PC-9 (cell line): ENCODE measurements around the gene TMCC2. TPM values are rescaled to one million over a fixed set of nuclear protein-coding genes. Genes with fewer than 3 reads are reported as not detected.

Source experiments
- BruUV-seq: library from RNA; stranded (reverse); fragments of 400-500 nt; replicated peaks from 2 replicates; lab custom pipeline; 2021; lab: Mats Ljungman, UMichigan
- CTCF ChIA-PET: fragments of 300-600 bp; sonication (Branson Sonifier 250); formaldehyde crosslinking; loops from one replicate; lab custom pipeline; 2022; ENCODE audit warnings: antibody characterized with exemption; lab: Charles Lee
- POLR2A ChIA-PET: fragments of 300-600 bp; sonication (Branson Sonifier 250); formaldehyde crosslinking; loops from one replicate; lab custom pipeline; 2022; ENCODE audit warnings: antibody characterized with exemption; ENCODE audit not compliant: unreplicated experiment; lab: Charles Lee
- DNase-seq, 2 experiments: peaks; one replicate each; pipeline versions ENCODE4 v3.0.0 to v3.0.0-alpha.2; 2015 to 2022; ENCODE audit warnings: mixed read lengths in 1 of 2
- H2AFZ ChIP-seq: fragments of 200-600 bp; sonication (generic); 2 replicates; pipeline ENCODE4 v1.8.1; 2017; ENCODE audit warnings: antibody characterized with exemption
- H3F3A ChIP-seq: fragments of 200-600 bp; sonication (generic); 2 replicates; pipeline ENCODE4 v1.8.1; 2017; ENCODE audit warnings: antibody characterized with exemption, mild to moderate bottlenecking, low read depth; ENCODE audit not compliant: insufficient read depth
- H3K27ac ChIP-seq: fragments of 200-600 bp; sonication (generic); 2 replicates; pipeline ENCODE4 v1.6.1; 2016; ENCODE audit warnings: mixed run types
- H3K27me3 ChIP-seq: fragments of 200-600 bp; sonication (generic); 2 replicates; pipeline ENCODE4 v1.6.1; 2016; ENCODE audit warnings: low read depth, mixed run types; ENCODE audit not compliant: insufficient read depth
- H3K36me3 ChIP-seq: fragments of 200-600 bp; sonication (generic); 2 replicates; pipeline ENCODE4 v1.6.1; 2016; ENCODE audit warnings: low read depth, mixed run types
- H3K4me1 ChIP-seq: fragments of 200-600 bp; sonication (generic); replicated peaks from 2 replicates; pipeline ENCODE4 v1.6.1; 2016; ENCODE audit warnings: mixed run types; ENCODE audit not compliant: insufficient read depth
- H3K4me2 ChIP-seq: fragments of 200-600 bp; sonication (generic); 2 replicates; pipeline ENCODE4 v1.6.1; 2017; ENCODE audit warnings: mixed run types
- H3K4me3 ChIP-seq: fragments of 200-600 bp; sonication (generic); 2 replicates; pipeline ENCODE4 v1.6.1; 2016; ENCODE audit warnings: mixed run types
- H3K79me2 ChIP-seq: fragments of 200-600 bp; sonication (generic); 2 replicates; pipeline ENCODE4 v1.6.1; 2017; ENCODE audit warnings: low read depth, mixed run types
- H3K9me2 ChIP-seq: fragments of 200-600 bp; sonication (generic); 2 replicates; pipeline ENCODE4 v1.8.1; 2017; ENCODE audit warnings: mild to moderate bottlenecking; ENCODE audit not compliant: insufficient read depth
- H3K9me3 ChIP-seq: fragments of 200-600 bp; sonication (generic); 2 replicates; pipeline ENCODE4 v1.8.1; 2016; ENCODE audit warnings: low read depth; ENCODE audit not compliant: insufficient read depth
- H4K20me1 ChIP-seq: fragments of 200-600 bp; sonication (generic); 2 replicates; pipeline ENCODE4 v1.8.1; 2017; ENCODE audit not compliant: insufficient read depth
- EZH2 ChIP-seq: fragments of 200-600 bp; sonication (generic); IDR thresholded peaks from 2 replicates; pipeline ENCODE4 v1.8.0; 2017; ENCODE audit warnings: antibody characterized with exemption, low read depth
- intact Hi-C: fragments of 100-400 bp; cut with micrococcal nuclease; formaldehyde crosslinking; loops from one replicate; pipeline ENCODE4 v1.10.0; 2022; ENCODE audit not compliant: unreplicated experiment
- total RNA-seq: library from RNA; stranded (reverse); gene quantifications from 2 replicates; pipeline ENCODE4 v1.2.3, GENCODE V29; 2021
- TF ChIP-seq, protein P1 (sequence below): fragments of 200-600 bp; sonication (generic); conservative IDR thresholded peaks from 2 replicates; pipeline ENCODE4 v1.6.1; 2017; ENCODE audit warnings: mixed run types, antibody characterized with exemption, mild to moderate bottlenecking, moderate library complexity

TMCC2 gene
- total RNA-seq, 1 experiment from 2014 or later, result 0.79 TPM

DNA sequence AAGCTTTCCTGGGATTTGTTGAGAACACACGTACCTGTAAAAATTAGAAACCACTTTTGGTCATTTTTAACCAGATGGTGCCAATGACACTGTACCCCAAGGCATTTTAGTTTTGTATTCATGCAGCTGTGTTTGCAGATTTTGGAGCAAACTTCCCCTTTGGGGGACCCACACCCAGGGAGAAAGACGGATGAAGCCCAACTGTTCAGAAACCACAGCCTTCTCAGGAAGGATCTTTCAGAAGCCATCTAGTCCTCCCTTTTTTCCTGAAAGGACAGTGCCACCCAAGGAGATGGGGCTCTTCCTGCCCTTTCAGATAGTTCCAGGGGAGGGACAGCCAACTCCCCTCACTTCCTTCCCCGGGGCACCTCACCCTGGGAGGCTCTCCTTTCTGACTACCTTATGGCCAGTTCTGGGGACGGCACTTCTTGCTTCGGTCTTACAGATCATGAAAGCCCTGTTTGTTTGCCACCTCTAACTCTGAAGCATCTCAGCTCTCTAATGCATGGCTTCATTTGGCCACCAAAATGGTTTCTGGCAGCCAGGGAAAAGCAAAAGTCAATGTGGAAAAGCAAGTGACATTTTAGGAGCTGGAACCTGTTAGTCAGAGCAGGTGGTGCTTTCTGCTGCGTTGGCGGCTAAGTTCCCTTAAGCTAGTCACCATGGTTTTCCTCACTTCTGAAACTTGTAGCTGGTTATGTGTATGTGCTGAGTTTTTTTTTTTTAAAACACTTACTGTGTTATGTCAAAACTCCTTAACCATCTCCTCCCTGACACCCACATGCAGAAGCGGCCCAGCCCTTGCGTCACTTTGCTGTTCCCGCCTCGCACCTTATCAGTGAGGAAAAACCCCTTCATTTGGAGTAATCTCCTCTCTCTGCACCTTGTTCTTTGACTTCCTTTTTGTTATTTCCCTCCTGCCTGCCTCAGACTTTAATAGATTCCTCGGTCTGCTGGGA, 10.1 kb downstream of the TMCC2 start:
- CTCF ChIA-PET, result interaction anchor here (0.7 kb wide), 1 partner anchor 32 kb away, joined by 3 read pairs; no protein-coding TSS in a partner anchor
- no TSS peak for BruUV-seq
- POLR2A ChIA-PET, result no interaction called here

DNA sequence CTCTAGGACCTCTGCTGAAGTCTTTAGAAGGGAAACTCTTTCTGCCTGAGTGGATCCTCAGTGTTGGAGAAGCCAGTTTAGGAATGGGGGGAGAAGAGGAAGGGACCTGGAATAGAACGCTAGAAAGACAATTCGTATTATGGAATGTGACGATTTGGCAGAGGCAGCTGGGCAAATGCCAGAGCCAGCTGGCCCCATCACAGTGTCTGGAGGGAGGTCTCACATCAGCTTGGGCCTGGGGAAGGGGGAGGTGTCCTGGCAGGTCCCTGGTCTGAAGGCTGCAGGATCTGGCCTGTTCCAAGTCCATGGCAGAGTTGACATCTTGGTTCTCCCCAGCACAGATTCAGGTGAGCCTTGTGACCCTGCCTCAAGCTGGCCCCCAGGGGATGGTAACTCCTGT, 11.3 kb downstream of the TMCC2 start:
- BruUV-seq, result no TSS peak
- no peaks in the 10 kb centered on the region for H4K20me1 ChIP-seq
- no peak overlapping the region for H3K4me3 ChIP-seq
- no peaks in the 10 kb centered on the region for H3K4me1 ChIP-seq
- no peaks in the 10 kb centered on the region for H3K9me3 ChIP-seq
- no peak overlapping the region for H3K27ac ChIP-seq
- no peak for TF ChIP-seq EZH2
- TF ChIP-seq, protein P1, sequence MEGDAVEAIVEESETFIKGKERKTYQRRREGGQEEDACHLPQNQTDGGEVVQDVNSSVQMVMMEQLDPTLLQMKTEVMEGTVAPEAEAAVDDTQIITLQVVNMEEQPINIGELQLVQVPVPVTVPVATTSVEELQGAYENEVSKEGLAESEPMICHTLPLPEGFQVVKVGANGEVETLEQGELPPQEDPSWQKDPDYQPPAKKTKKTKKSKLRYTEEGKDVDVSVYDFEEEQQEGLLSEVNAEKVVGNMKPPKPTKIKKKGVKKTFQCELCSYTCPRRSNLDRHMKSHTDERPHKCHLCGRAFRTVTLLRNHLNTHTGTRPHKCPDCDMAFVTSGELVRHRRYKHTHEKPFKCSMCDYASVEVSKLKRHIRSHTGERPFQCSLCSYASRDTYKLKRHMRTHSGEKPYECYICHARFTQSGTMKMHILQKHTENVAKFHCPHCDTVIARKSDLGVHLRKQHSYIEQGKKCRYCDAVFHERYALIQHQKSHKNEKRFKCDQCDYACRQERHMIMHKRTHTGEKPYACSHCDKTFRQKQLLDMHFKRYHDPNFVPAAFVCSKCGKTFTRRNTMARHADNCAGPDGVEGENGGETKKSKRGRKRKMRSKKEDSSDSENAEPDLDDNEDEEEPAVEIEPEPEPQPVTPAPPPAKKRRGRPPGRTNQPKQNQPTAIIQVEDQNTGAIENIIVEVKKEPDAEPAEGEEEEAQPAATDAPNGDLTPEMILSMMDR, result no peak
- H3K4me2 ChIP-seq, result no peak overlapping the region
- ChIA-PET POLR2A (no interaction called here), CTCF (interaction anchor here (0.5 to 0.6 kb wide), 2 partner anchors 12 to 88 kb away, joined by 3 read pairs; no protein-coding TSS in a partner anchor)
- no peaks in the 10 kb centered on the region for H3K9me2 ChIP-seq
- H3F3A ChIP-seq, result no peaks in the 10 kb centered on the region
- H3K79me2 ChIP-seq, result no peaks in the 10 kb centered on the region
- H3K27me3 ChIP-seq, result peaks cover 37% of the 10 kb centered on the region
- intact Hi-C loops, result no loop called here
- H2AFZ ChIP-seq, result no peak overlapping the region
- H3K36me3 ChIP-seq, result no peaks in the 10 kb centered on the region
- DNase-seq, result no peak

More for the DNA sequence above, 10.1 kb downstream of the TMCC2 start:
- TF ChIP-seq, protein P1, result no peak
- TF ChIP-seq EZH2, result no peak
- H3K36me3 ChIP-seq, result no peaks in the 10 kb centered on the region
- H4K20me1 ChIP-seq, result no peaks in the 10 kb centered on the region
- H3K4me2 ChIP-seq, result no peak overlapping the region
- no peak overlapping the region for H3K27ac ChIP-seq
- intact Hi-C loops, result no loop called here
- no peak overlapping the region for H3K4me3 ChIP-seq
- H3K27me3 ChIP-seq, result peaks cover 28% of the 10 kb centered on the region
- H3F3A ChIP-seq, result no peaks in the 10 kb centered on the region
- H2AFZ ChIP-seq, result no peak overlapping the region
- H3K79me2 ChIP-seq, result no peaks in the 10 kb centered on the region
- no peaks in the 10 kb centered on the region for H3K4me1 ChIP-seq
- no peak for DNase-seq
- H3K9me2 ChIP-seq, result no peaks in the 10 kb centered on the region
- H3K9me3 ChIP-seq, result no peaks in the 10 kb centered on the region

GRCh38 chr1:205240118-205240517, 12.4 kb downstream of the TMCC2 start:
- intact Hi-C loops, result no loop called here
- ChIA-PET CTCF (interaction anchor here (0.8 kb wide), 1 partner anchor 11 kb away, joined by 3 read pairs; no protein-coding TSS in a partner anchor), POLR2A (interaction anchor here (0.7 kb wide), 1 partner anchor 646 kb away, joined by 3 read pairs; no protein-coding TSS in a partner anchor)
- H2AFZ ChIP-seq, result no peak overlapping the region
- no peak for DNase-seq
- no peak overlapping the region for H3K4me2 ChIP-seq
- H3K36me3 ChIP-seq, result no peaks in the 10 kb centered on the region
- H3K79me2 ChIP-seq, result no peaks in the 10 kb centered on the region
- H3K27ac ChIP-seq, result no peak overlapping the region
- H3F3A ChIP-seq, result no peaks in the 10 kb centered on the region
- no peak overlapping the region for H3K4me3 ChIP-seq
- no TSS peak for BruUV-seq
- H4K20me1 ChIP-seq, result no peaks in the 10 kb centered on the region
- H3K9me2 ChIP-seq, result no peaks in the 10 kb centered on the region
- H3K4me1 ChIP-seq, result no peaks in the 10 kb centered on the region
- peaks cover 38% of the 10 kb centered on the region for H3K27me3 ChIP-seq
- no peak for TF ChIP-seq EZH2
- no peaks in the 10 kb centered on the region for H3K9me3 ChIP-seq
